ENCODE measurements around the gene ARFGEF3. TPM values are rescaled to one million over a fixed set of nuclear protein-coding genes. Genes with fewer than 3 reads are reported as not detected.

Gene ARFGEF3
- total RNA-seq, 2 donors from 2014 or later: 13.5 to 21.8 TPM

DNA sequence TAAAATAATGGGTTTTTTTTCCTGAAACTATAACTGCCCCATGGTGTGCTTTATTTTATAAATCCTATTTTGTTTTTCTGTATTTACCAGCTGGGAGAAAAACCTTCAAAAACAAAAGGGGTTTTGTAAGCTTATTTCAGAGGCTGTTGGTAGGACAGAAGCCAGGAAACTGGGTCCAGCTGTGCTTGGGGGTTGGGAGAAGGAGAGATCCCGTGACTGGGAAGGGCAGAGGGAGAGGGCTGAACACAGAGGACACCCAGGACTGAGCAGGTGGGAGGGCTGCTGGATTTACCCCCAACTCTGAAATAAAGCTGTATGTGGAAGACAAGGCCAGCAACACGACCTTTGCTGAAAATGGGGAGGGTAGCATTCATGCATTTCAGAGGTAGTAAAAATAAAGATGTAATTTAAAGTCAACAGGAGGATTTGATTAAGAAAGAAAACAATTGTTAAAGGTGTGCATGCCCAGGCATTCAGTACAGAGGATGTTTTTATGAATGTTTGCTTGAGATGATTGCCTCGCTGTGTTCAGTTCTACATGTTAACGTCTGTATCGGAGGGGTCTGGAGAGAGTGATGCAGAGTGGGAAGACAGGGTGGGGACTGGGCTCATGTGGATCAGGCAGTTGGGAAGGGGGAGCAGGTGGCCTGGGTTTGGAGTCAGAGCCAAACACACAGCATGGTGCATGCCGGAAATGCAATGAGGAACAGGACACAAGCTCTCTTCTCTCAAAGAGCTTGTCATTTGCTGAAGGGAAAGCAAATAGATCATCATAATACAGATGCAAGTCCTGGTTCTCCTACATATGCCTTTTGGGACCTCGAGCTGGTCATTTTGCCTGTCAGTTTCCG is 21.4 kb downstream of the ARFGEF3 start:
- TF ChIP-seq, protein P1, sequence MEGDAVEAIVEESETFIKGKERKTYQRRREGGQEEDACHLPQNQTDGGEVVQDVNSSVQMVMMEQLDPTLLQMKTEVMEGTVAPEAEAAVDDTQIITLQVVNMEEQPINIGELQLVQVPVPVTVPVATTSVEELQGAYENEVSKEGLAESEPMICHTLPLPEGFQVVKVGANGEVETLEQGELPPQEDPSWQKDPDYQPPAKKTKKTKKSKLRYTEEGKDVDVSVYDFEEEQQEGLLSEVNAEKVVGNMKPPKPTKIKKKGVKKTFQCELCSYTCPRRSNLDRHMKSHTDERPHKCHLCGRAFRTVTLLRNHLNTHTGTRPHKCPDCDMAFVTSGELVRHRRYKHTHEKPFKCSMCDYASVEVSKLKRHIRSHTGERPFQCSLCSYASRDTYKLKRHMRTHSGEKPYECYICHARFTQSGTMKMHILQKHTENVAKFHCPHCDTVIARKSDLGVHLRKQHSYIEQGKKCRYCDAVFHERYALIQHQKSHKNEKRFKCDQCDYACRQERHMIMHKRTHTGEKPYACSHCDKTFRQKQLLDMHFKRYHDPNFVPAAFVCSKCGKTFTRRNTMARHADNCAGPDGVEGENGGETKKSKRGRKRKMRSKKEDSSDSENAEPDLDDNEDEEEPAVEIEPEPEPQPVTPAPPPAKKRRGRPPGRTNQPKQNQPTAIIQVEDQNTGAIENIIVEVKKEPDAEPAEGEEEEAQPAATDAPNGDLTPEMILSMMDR (IDR thresholded peaks at IDR 0.05): no peak
- no peak for TF ChIP-seq POLR2A (IDR thresholded peaks at IDR 0.05)
- no peak overlapping the region for H3K4me3 ChIP-seq
- peak in 2 of 4 donors; percentile 24 to 40 for DNase-seq
- peaks cover 0 to 2% of the 10 kb centered on the region in 2 donors for H3K36me3 ChIP-seq (replicated peaks in 1 of 2; ENCODE audit: insufficient read depth in 1 of 2, low read depth in 2 of 2)
- ATAC-seq: no peak
- H3K9me3 ChIP-seq: no peaks in the 10 kb centered on the region
- intact Hi-C loops (cut with DNase I): no loop called here
- WGBS, 2 donors: 72 to 73% methylated on average over 8 of the region's 8 CpGs
- H3K27me3 ChIP-seq: no peaks in the 10 kb centered on the region
- H3K4me1 ChIP-seq: peaks cover 13% of the 10 kb centered on the region
- H3K27ac ChIP-seq: no peak overlapping the region

DNA sequence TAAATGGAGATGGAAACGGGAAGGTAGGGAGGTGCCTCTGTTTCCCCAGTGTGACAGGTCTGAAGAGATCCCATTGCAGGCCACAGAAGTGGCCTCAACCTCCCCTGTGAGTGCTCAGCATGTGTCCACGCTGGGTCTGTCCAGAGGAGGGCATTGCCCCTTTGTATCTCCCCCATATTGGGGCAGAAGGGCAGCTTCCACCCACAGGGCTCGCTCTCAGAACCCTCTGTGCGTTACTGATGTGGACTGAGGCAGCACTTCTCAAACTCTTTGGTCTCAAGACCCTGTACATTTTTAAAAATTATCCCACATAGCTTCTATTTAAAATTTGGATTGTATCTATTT is 22.0 kb downstream of the ARFGEF3 start:
- TF ChIP-seq POLR2A (IDR thresholded peaks at IDR 0.05): no peak
- TF ChIP-seq, protein P1 (IDR thresholded peaks at IDR 0.05): no peak
- Histone ChIP-seq H3K9me3 (no peaks in the 10 kb centered on the region), H3K4me3 (no peak overlapping the region), H3K27ac (no peak overlapping the region), H3K4me1 (peaks cover 19% of the 10 kb centered on the region), H3K27me3 (no peaks in the 10 kb centered on the region), H3K36me3 (replicated peaks in 1 of 2; ENCODE audit: insufficient read depth in 1 of 2, low read depth in 2 of 2) (peaks cover 0 to 2% of the 10 kb centered on the region in 2 donors)
- intact Hi-C loops (cut with DNase I): no loop called here
- 91 to 100% methylated on average over 3 to 4 of the region's 4 CpGs for WGBS, 2 donors
- ATAC-seq (no peak), DNase-seq (no peak)

GRCh38 chr6:138184230-138184629 is 22.5 kb downstream of the ARFGEF3 start:
- TF ChIP-seq, protein P1 (IDR thresholded peaks at IDR 0.05): no peak
- TF ChIP-seq POLR2A (IDR thresholded peaks at IDR 0.05): no peak
- Histone ChIP-seq H3K4me3 (no peak overlapping the region), H3K36me3 (replicated peaks in 1 of 2; ENCODE audit: insufficient read depth in 1 of 2, low read depth in 2 of 2) (peaks cover 0 to 2% of the 10 kb centered on the region in 2 donors), H3K4me1 (peaks cover 24% of the 10 kb centered on the region), H3K9me3 (no peaks in the 10 kb centered on the region), H3K27me3 (no peaks in the 10 kb centered on the region), H3K27ac (no peak overlapping the region)
- no peak for ATAC-seq
- DNase-seq: no peak
- intact Hi-C loops (cut with DNase I): no loop called here
- WGBS, 2 donors: 83% methylated on average over 3 of the region's 3 CpGs

GRCh38 chr6:138187156-138187555 is 25.4 kb downstream of the ARFGEF3 start:
- no peaks in the 10 kb centered on the region for H3K36me3 ChIP-seq (replicated peaks in 1 of 2; ENCODE audit: insufficient read depth in 1 of 2, low read depth in 2 of 2)
- H3K27ac ChIP-seq: no peak overlapping the region
- TF ChIP-seq POLR2A (IDR thresholded peaks at IDR 0.05): no peak
- TF ChIP-seq, protein P1 (IDR thresholded peaks at IDR 0.05): no peak
- ATAC-seq (no peak), DNase-seq (no peak)
- intact Hi-C loops (cut with DNase I): no loop called here
- 84 to 97% methylated on average over 4 of the region's 4 CpGs for WGBS, 2 donors
- no peak overlapping the region for H3K4me3 ChIP-seq
- peaks cover 24% of the 10 kb centered on the region for H3K4me1 ChIP-seq
- no peaks in the 10 kb centered on the region for H3K9me3 ChIP-seq
- no peaks in the 10 kb centered on the region for H3K27me3 ChIP-seq
